Duodenal mucosa (tissue), 2 donors: ENCODE data around the gene SLC24A3.

ENCODE experiments used
- H3K27ac ChIP-seq: one replicate; pipeline ENCODE4 v1.7.0; 2013; ENCODE audit warnings: low read depth, low read length
- H3K27me3 ChIP-seq, 2 donors: one replicate each; pipeline ENCODE4 v1.7.0; 2013; ENCODE audit warnings: low read length in 2 of 2, control low read depth in 1 of 2; ENCODE audit not compliant: insufficient read depth in 2 of 2, control insufficient read depth in 1 of 2
- H3K36me3 ChIP-seq, 2 donors: one replicate each; pipeline ENCODE4 v1.7.0; 2013; ENCODE audit warnings: low read length in 2 of 2, control low read depth in 1 of 2; ENCODE audit not compliant: insufficient read depth in 2 of 2, control insufficient read depth in 1 of 2
- H3K4me1 ChIP-seq, 2 donors: one replicate each; pipeline ENCODE4 v1.7.0; 2013; ENCODE audit warnings: low read length in 2 of 2, control low read depth in 1 of 2; ENCODE audit not compliant: insufficient read depth in 2 of 2, control insufficient read depth in 1 of 2
- H3K4me3 ChIP-seq, 2 donors: one replicate each; pipeline ENCODE4 v1.7.0; 2013; ENCODE audit warnings: low read length in 2 of 2, low read depth in 1 of 2
- H3K9ac ChIP-seq, 2 donors: one replicate each; pipeline ENCODE4 v1.7.0; 2013; ENCODE audit warnings: low read length in 2 of 2, low read depth in 1 of 2
- H3K9me3 ChIP-seq, 2 donors: one replicate each; pipeline ENCODE4 v1.7.0; 2013; ENCODE audit warnings: low read length in 2 of 2, control low read depth in 1 of 2; ENCODE audit not compliant: control insufficient read depth in 1 of 2

SLC24A3 gene

GRCh38 chr20:19407736-19408135 is 195.3 kb downstream of the SLC24A3 start:
- Histone ChIP-seq H3K9me3 (no peaks in the 10 kb centered on the region), H3K9ac (no peak overlapping the region), H3K4me1 (no peaks in the 10 kb centered on the region), H3K36me3 (no peaks in the 10 kb centered on the region), H3K27ac (no peak overlapping the region), H3K4me3 (no peak overlapping the region), H3K27me3 (no peaks in the 10 kb centered on the region)

GRCh38 chr20:19408971-19409370 is 196.5 kb downstream of the SLC24A3 start:
- Histone ChIP-seq H3K27me3 (no peaks in the 10 kb centered on the region), H3K4me3 (no peak overlapping the region), H3K27ac (no peak overlapping the region), H3K4me1 (no peaks in the 10 kb centered on the region), H3K9ac (no peak overlapping the region), H3K9me3 (no peaks in the 10 kb centered on the region), H3K36me3 (no peaks in the 10 kb centered on the region)

GRCh38 chr20:19411811-19412210 is 199.4 kb downstream of the SLC24A3 start:
- no peaks in the 10 kb centered on the region for H3K4me1 ChIP-seq
- H3K9me3 ChIP-seq = no peaks in the 10 kb centered on the region
- no peak overlapping the region for H3K27ac ChIP-seq
- H3K9ac ChIP-seq = no peak overlapping the region
- H3K4me3 ChIP-seq = no peak overlapping the region
- no peaks in the 10 kb centered on the region for H3K36me3 ChIP-seq
- H3K27me3 ChIP-seq = no peaks in the 10 kb centered on the region

- Histone ChIP-seq H3K27ac (no peak overlapping the region), H3K27me3 (no peaks in the 10 kb centered on the region), H3K9ac (no peak overlapping the region), H3K4me1 (no peaks in the 10 kb centered on the region), H3K9me3 (no peaks in the 10 kb centered on the region), H3K4me3 (no peak overlapping the region), H3K36me3 (no peaks in the 10 kb centered on the region)
Observed at GRCh38 chr20:19412254-19412653, 199.8 kb downstream of the SLC24A3 start.

- Histone ChIP-seq H3K9ac (no peak overlapping the region), H3K27me3 (no peaks in the 10 kb centered on the region), H3K36me3 (no peaks in the 10 kb centered on the region), H3K4me1 (no peaks in the 10 kb centered on the region), H3K4me3 (no peak overlapping the region), H3K27ac (no peak overlapping the region), H3K9me3 (no peaks in the 10 kb centered on the region)
Observed at GRCh38 chr20:19414600-19414999, 202.2 kb downstream of the SLC24A3 start.

- Histone ChIP-seq H3K9me3 (no peaks in the 10 kb centered on the region), H3K9ac (no peak overlapping the region), H3K4me3 (no peak overlapping the region), H3K27me3 (no peaks in the 10 kb centered on the region), H3K27ac (no peak overlapping the region), H3K4me1 (no peaks in the 10 kb centered on the region), H3K36me3 (no peaks in the 10 kb centered on the region)
Observed at GRCh38 chr20:19415786-19416185, 203.3 kb downstream of the SLC24A3 start.

- Histone ChIP-seq H3K36me3 (no peaks in the 10 kb centered on the region), H3K9me3 (no peaks in the 10 kb centered on the region), H3K27me3 (no peaks in the 10 kb centered on the region), H3K9ac (no peak overlapping the region), H3K27ac (no peak overlapping the region), H3K4me3 (no peak overlapping the region), H3K4me1 (no peaks in the 10 kb centered on the region)
Observed at GRCh38 chr20:19416627-19417026, 204.2 kb downstream of the SLC24A3 start.

GRCh38 chr20:19419396-19419795 is 207.0 kb downstream of the SLC24A3 start:
- H3K27ac ChIP-seq = no peak overlapping the region
- no peaks in the 10 kb centered on the region for H3K27me3 ChIP-seq
- H3K4me1 ChIP-seq = no peaks in the 10 kb centered on the region
- no peaks in the 10 kb centered on the region for H3K9me3 ChIP-seq
- H3K4me3 ChIP-seq = no peak overlapping the region
- no peak overlapping the region for H3K9ac ChIP-seq
- no peaks in the 10 kb centered on the region for H3K36me3 ChIP-seq

GRCh38 chr20:19423097-19423899 is 210.9 kb downstream of the SLC24A3 start:
- no peak overlapping the region for H3K9ac ChIP-seq
- H3K36me3 ChIP-seq = no peaks in the 10 kb centered on the region

GRCh38 chr20:19423900-19424620 is 211.6 kb downstream of the SLC24A3 start:
- no peaks in the 10 kb centered on the region for H3K4me1 ChIP-seq
- no peaks in the 10 kb centered on the region for H3K27me3 ChIP-seq

More at GRCh38 chr20:19423097-19423899, 210.9 kb downstream of the SLC24A3 start:
- Histone ChIP-seq H3K4me1 (no peaks in the 10 kb centered on the region), H3K27ac (no peak overlapping the region), H3K27me3 (no peaks in the 10 kb centered on the region), H3K4me3 (no peak overlapping the region), H3K9me3 (no peaks in the 10 kb centered on the region)

More at GRCh38 chr20:19423900-19424620, 211.6 kb downstream of the SLC24A3 start:
- no peaks in the 10 kb centered on the region for H3K36me3 ChIP-seq
- H3K9ac ChIP-seq = no peak overlapping the region
- no peak overlapping the region for H3K27ac ChIP-seq
- H3K9me3 ChIP-seq = no peaks in the 10 kb centered on the region
- H3K4me3 ChIP-seq = no peak overlapping the region
